ENCODE measurements around the gene CDC42BPA.

Gene CDC42BPA

DNA sequence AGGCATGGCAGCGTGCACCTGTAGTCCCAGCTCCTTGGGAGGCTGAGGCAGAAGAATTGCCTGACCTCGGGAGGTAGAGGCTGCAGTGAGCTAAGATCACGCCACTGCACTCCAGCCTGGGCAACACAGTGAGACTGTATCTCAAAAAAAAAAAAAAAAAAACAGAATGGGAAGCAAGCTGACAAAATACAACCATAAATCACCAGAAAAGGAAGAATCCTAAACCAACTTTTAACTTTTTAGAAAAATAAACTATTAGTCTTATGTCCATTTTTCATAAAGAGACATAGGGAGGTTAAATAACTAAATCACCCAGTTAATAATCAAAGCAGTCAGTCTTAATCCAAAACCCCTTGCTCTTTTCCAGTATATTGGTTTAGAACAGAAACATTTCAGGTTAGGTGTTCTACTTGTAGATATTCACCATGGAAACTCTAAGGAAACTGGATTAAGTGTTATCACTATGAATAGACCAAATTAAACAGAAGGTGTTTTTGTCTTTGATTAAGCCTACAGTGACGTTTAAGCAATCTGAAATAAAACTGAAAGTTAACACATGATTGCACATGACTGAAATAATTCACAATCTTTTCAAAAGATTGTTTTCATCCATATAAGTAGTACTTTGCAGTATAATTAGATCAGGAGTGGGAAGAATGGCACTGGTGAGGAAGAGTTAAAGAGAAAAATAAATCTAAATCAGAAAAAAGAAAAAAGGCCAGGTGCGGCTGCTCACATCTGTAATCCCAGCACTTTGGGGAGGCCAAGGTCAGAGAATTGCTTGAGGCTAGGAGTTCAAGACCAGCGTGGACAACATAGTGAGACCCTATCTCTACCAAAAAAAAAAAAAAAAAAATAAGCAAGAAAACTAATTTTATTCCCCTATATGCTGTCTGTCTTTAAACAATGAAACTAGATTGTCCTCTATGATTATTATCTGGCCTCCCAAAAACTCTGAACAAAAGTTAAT lies 9.6 kb downstream of the CDC42BPA start:
- no peak overlapping the region for H4K12ac ChIP-seq (ENCODE audit: low read depth, low read length)
- no peak overlapping the region for H3K18ac ChIP-seq (ENCODE audit: low read length)
- no peak overlapping the region for H2AK5ac ChIP-seq (ENCODE audit: low read length)
- H3K9ac ChIP-seq (ENCODE audit: low read length) = no peak overlapping the region
- H4K8ac ChIP-seq (ENCODE audit: low read depth, low read length) = no peak overlapping the region
- H3K36me3 ChIP-seq (ENCODE audit: control insufficient read depth in 1 of 2, insufficient read depth in 2 of 2, low read length in 2 of 2) = no peaks in the 10 kb centered on the region
- H3K4me3 ChIP-seq (ENCODE audit: low read depth, low read length) = no peak overlapping the region
- no peak overlapping the region for H2BK12ac ChIP-seq (ENCODE audit: low read length)
- no peak for DNase-seq
- no peak overlapping the region for H3K23ac ChIP-seq (ENCODE audit: low read length)
- no peak overlapping the region for H3K4me2 ChIP-seq (ENCODE audit: low read length)
- H3K14ac ChIP-seq (ENCODE audit: low read length) = no peak overlapping the region
- H4K91ac ChIP-seq (ENCODE audit: low read depth, low read length) = no peak overlapping the region
- no peak overlapping the region for H3K4ac ChIP-seq (ENCODE audit: low read depth, low read length)
- H2BK5ac ChIP-seq (ENCODE audit: low read depth, low read length, poor library complexity) = no peak overlapping the region
- H3K79me2 ChIP-seq (ENCODE audit: control insufficient read depth, insufficient read depth, low read length, poor library complexity) = peaks cover 2% of the 10 kb centered on the region
- H3K9me3 ChIP-seq (ENCODE audit: insufficient read depth, low read depth, low read length) = no peaks in the 10 kb centered on the region
- no peak overlapping the region for H3K27ac ChIP-seq (ENCODE audit: low read depth, low read length)
- H3K79me1 ChIP-seq (ENCODE audit: low read length) = no peaks in the 10 kb centered on the region
- WGBS (ENCODE audit: extremely low coverage, insufficient coverage, insufficient read length) = no CpG with 5 or more reads among the region's 6 CpGs
- H3K27me3 ChIP-seq (ENCODE audit: insufficient read depth, low read length) = no peaks in the 10 kb centered on the region
- H3K4me1 ChIP-seq (ENCODE audit: control insufficient read depth in 1 of 2, insufficient read depth in 2 of 2, low read length in 2 of 2) = peaks cover 0 to 3% of the 10 kb centered on the region in 2 experiments
- H2AFZ ChIP-seq (ENCODE audit: insufficient read depth, low read length, poor library complexity) = no peak overlapping the region
- no peak overlapping the region for H2BK120ac ChIP-seq (ENCODE audit: insufficient read depth, low read length, poor library complexity)

DNA sequence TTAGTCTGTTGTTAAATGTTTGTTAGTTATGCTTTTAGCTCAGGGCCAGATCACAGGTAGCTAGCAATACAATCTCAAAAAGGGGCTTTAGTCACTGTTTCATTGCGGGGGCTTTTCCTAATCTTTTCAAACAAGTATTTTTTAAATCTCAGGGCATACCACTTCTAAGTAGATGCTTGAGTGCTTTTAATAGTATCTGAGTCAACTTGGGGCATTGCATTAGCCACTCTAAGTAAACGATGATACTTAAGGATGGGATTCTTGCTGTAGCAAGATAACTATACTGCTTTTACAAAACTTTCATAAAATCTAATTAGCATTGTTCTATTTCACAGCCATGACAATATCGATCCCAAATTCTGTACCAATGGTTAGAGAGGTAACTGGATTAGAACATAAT lies 11.6 kb downstream of the CDC42BPA start:
- no peak overlapping the region for H3K4me3 ChIP-seq (ENCODE audit: low read depth, low read length)
- no peak overlapping the region for H3K27ac ChIP-seq (ENCODE audit: low read depth, low read length)
- H3K9ac ChIP-seq (ENCODE audit: low read length) = no peak overlapping the region
- no CpG with 5 or more reads among the region's 3 CpGs for WGBS (ENCODE audit: extremely low coverage, insufficient coverage, insufficient read length)
- H3K79me2 ChIP-seq (ENCODE audit: control insufficient read depth, insufficient read depth, low read length, poor library complexity) = no peaks in the 10 kb centered on the region
- H3K4ac ChIP-seq (ENCODE audit: low read depth, low read length) = no peak overlapping the region
- H3K18ac ChIP-seq (ENCODE audit: low read length) = no peak overlapping the region
- H3K14ac ChIP-seq (ENCODE audit: low read length) = no peak overlapping the region
- no peak overlapping the region for H2AK5ac ChIP-seq (ENCODE audit: low read length)
- no peak overlapping the region for H4K91ac ChIP-seq (ENCODE audit: low read depth, low read length)
- no peak overlapping the region for H3K23ac ChIP-seq (ENCODE audit: low read length)
- DNase-seq = no peak
- H2BK5ac ChIP-seq (ENCODE audit: low read depth, low read length, poor library complexity) = no peak overlapping the region
- H3K4me2 ChIP-seq (ENCODE audit: low read length) = no peak overlapping the region
- no peaks in the 10 kb centered on the region for H3K79me1 ChIP-seq (ENCODE audit: low read length)
- H3K4me1 ChIP-seq (ENCODE audit: control insufficient read depth in 1 of 2, insufficient read depth in 2 of 2, low read length in 2 of 2) = no peaks in the 10 kb centered on the region
- H4K8ac ChIP-seq (ENCODE audit: low read depth, low read length) = no peak overlapping the region
- H4K12ac ChIP-seq (ENCODE audit: low read depth, low read length) = no peak overlapping the region
- no peaks in the 10 kb centered on the region for H3K27me3 ChIP-seq (ENCODE audit: insufficient read depth, low read length)
- H2BK120ac ChIP-seq (ENCODE audit: insufficient read depth, low read length, poor library complexity) = no peak overlapping the region
- no peak overlapping the region for H2BK12ac ChIP-seq (ENCODE audit: low read length)
- no peaks in the 10 kb centered on the region for H3K36me3 ChIP-seq (ENCODE audit: control insufficient read depth in 1 of 2, insufficient read depth in 2 of 2, low read length in 2 of 2)
- no peaks in the 10 kb centered on the region for H3K9me3 ChIP-seq (ENCODE audit: insufficient read depth, low read depth, low read length)
- H2AFZ ChIP-seq (ENCODE audit: insufficient read depth, low read length, poor library complexity) = no peak overlapping the region

DNA sequence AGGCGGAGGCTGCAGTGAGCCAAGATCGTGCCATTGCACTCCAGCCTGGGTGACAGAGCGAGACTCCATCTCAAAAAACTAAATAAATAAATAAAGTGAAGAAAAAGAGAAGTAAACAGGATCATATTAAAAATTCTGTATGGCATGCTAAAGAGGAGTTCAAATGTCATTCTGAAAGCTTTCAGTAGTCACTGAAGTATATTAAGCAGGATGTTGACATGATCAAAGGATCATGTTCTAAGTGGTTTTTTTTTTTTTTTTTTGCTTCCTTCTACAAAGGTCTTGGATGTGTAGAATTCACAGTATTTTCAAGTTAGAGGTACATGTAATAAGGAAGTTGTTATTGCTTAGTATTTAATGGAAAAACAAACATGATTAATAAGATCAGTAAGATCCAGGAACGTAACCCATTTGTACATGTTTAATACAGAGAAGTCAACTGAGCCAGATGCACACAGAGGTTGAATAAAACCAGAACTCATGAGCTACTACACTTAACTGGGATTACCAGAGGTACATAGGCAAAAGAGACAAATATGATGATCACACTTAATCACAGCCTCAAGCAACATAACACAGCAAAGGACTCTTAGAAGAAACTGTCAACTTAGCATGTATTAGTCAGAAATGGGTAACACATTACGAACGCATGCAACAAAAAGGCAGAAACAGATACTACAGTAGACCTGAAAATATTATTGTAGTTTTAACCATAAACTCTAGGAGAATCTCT lies 12.2 kb downstream of the CDC42BPA start:
- no peak overlapping the region for H2AK5ac ChIP-seq (ENCODE audit: low read length)
- H4K8ac ChIP-seq (ENCODE audit: low read depth, low read length) = no peak overlapping the region
- no peaks in the 10 kb centered on the region for H3K79me1 ChIP-seq (ENCODE audit: low read length)
- DNase-seq = no peak
- no peaks in the 10 kb centered on the region for H3K27me3 ChIP-seq (ENCODE audit: insufficient read depth, low read length)
- no peak overlapping the region for H4K12ac ChIP-seq (ENCODE audit: low read depth, low read length)
- H3K9me3 ChIP-seq (ENCODE audit: insufficient read depth, low read depth, low read length) = no peaks in the 10 kb centered on the region
- no peak overlapping the region for H3K4me3 ChIP-seq (ENCODE audit: low read depth, low read length)
- H2AFZ ChIP-seq (ENCODE audit: insufficient read depth, low read length, poor library complexity) = no peak overlapping the region
- no peak overlapping the region for H3K4me2 ChIP-seq (ENCODE audit: low read length)
- H3K4me1 ChIP-seq (ENCODE audit: control insufficient read depth in 1 of 2, insufficient read depth in 2 of 2, low read length in 2 of 2) = no peaks in the 10 kb centered on the region
- no peak overlapping the region for H3K9ac ChIP-seq (ENCODE audit: low read length)
- H4K91ac ChIP-seq (ENCODE audit: low read depth, low read length) = no peak overlapping the region
- no peak overlapping the region for H3K14ac ChIP-seq (ENCODE audit: low read length)
- H3K18ac ChIP-seq (ENCODE audit: low read length) = no peak overlapping the region
- H3K79me2 ChIP-seq (ENCODE audit: control insufficient read depth, insufficient read depth, low read length, poor library complexity) = no peaks in the 10 kb centered on the region
- H3K27ac ChIP-seq (ENCODE audit: low read depth, low read length) = no peak overlapping the region
- no peak overlapping the region for H3K4ac ChIP-seq (ENCODE audit: low read depth, low read length)
- H3K36me3 ChIP-seq (ENCODE audit: control insufficient read depth in 1 of 2, insufficient read depth in 2 of 2, low read length in 2 of 2) = no peaks in the 10 kb centered on the region
- H2BK5ac ChIP-seq (ENCODE audit: low read depth, low read length, poor library complexity) = no peak overlapping the region
- no peak overlapping the region for H2BK120ac ChIP-seq (ENCODE audit: insufficient read depth, low read length, poor library complexity)
- no CpG with 5 or more reads among the region's 6 CpGs for WGBS (ENCODE audit: extremely low coverage, insufficient coverage, insufficient read length)
- no peak overlapping the region for H3K23ac ChIP-seq (ENCODE audit: low read length)
- no peak overlapping the region for H2BK12ac ChIP-seq (ENCODE audit: low read length)

DNA sequence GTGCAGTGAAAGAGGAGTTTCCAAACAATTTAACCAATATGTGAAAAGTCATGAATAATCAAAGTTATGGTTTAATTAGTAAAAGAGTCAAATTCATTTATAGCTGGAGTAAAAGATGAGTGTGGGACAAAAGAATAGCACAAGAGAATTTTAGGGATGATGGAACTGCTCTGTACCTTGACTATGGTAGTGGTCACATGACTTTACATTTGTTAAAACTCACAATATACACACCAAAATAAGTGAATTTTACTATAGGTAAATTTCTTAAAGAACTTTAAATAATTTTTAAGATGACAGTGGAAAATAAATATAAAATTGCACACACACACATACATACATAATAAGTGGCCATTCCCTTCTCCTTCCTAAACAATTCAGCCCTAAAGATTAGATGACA lies 13.6 kb downstream of the CDC42BPA start:
- Histone ChIP-seq H3K23ac (ENCODE audit: low read length) (no peak overlapping the region), H2BK5ac (ENCODE audit: low read depth, low read length, poor library complexity) (no peak overlapping the region), H2AFZ (ENCODE audit: insufficient read depth, low read length, poor library complexity) (no peak overlapping the region), H3K4me1 (ENCODE audit: control insufficient read depth in 1 of 2, insufficient read depth in 2 of 2, low read length in 2 of 2) (no peaks in the 10 kb centered on the region), H3K18ac (ENCODE audit: low read length) (no peak overlapping the region), H2BK120ac (ENCODE audit: insufficient read depth, low read length, poor library complexity) (no peak overlapping the region), H2AK5ac (ENCODE audit: low read length) (no peak overlapping the region), H3K36me3 (ENCODE audit: control insufficient read depth in 1 of 2, insufficient read depth in 2 of 2, low read length in 2 of 2) (no peaks in the 10 kb centered on the region), H3K4ac (ENCODE audit: low read depth, low read length) (no peak overlapping the region), H3K9ac (ENCODE audit: low read length) (no peak overlapping the region), H4K91ac (ENCODE audit: low read depth, low read length) (no peak overlapping the region), H3K4me3 (ENCODE audit: low read depth, low read length) (no peak overlapping the region), H2BK12ac (ENCODE audit: low read length) (no peak overlapping the region), H3K79me1 (ENCODE audit: low read length) (no peaks in the 10 kb centered on the region), H3K9me3 (ENCODE audit: insufficient read depth, low read depth, low read length) (no peaks in the 10 kb centered on the region), H3K27me3 (ENCODE audit: insufficient read depth, low read length) (no peaks in the 10 kb centered on the region), H3K14ac (ENCODE audit: low read length) (no peak overlapping the region), H3K79me2 (ENCODE audit: control insufficient read depth, insufficient read depth, low read length, poor library complexity) (no peaks in the 10 kb centered on the region), H4K12ac (ENCODE audit: low read depth, low read length) (no peak overlapping the region), H4K8ac (ENCODE audit: low read depth, low read length) (no peak overlapping the region), H3K27ac (ENCODE audit: low read depth, low read length) (no peak overlapping the region), H3K4me2 (ENCODE audit: low read length) (no peak overlapping the region)
- DNase-seq = no peak
